ENCODE results near the gene CTAG2. TPM values are rescaled to one million over a fixed set of nuclear protein-coding genes. Genes with fewer than 3 reads are reported as not detected.
"Not testable (repeated sequence)": the region's sequence is repeated elsewhere in the genome, so short reads cannot be mapped to it uniquely, and the experiment has no call there.

CTAG2 gene
- polyA plus RNA-seq, 4 donors = not detected

GRCh38 chrX:154649503-154650220 is 3.7 kb downstream of the CTAG2 start:
- no peak for DNase-seq (ENCODE audit: low read depth in 4 of 4, low spot score in 3 of 4)

- no peak for DNase-seq (ENCODE audit: low read depth in 4 of 4, low spot score in 3 of 4)
Observed at GRCh38 chrX:154648931-154649330, 4.4 kb downstream of the CTAG2 start.

- not testable (repeated sequence) for DNase-seq (ENCODE audit: low read depth in 4 of 4, low spot score in 3 of 4)
Observed at GRCh38 chrX:154645745-154646378, 7.5 kb downstream of the CTAG2 start.

GRCh38 chrX:154643708-154644107 is 9.7 kb downstream of the CTAG2 start:
- not testable (repeated sequence) for DNase-seq (ENCODE audit: low read depth in 4 of 4, low spot score in 3 of 4)

GRCh38 chrX:154641740-154642139 is 11.6 kb downstream of the CTAG2 start:
- not testable (repeated sequence) for DNase-seq (ENCODE audit: low read depth in 4 of 4, low spot score in 3 of 4)

GRCh38 chrX:154633661-154634060 is 19.7 kb downstream of the CTAG2 start:
- not testable (repeated sequence) for DNase-seq (ENCODE audit: low read depth in 4 of 4, low spot score in 3 of 4)

GRCh38 chrX:154630949-154631348 is 22.4 kb downstream of the CTAG2 start:
- DNase-seq (ENCODE audit: low read depth in 4 of 4, low spot score in 3 of 4) = not testable (repeated sequence)

- DNase-seq (ENCODE audit: low read depth in 4 of 4, low spot score in 3 of 4) = not testable (repeated sequence)
Observed at GRCh38 chrX:154628960-154629359, 24.4 kb downstream of the CTAG2 start.

GRCh38 chrX:154620767-154621414 is 32.5 kb downstream of the CTAG2 start:
- not testable (repeated sequence) for DNase-seq (ENCODE audit: low read depth in 4 of 4, low spot score in 3 of 4)

- DNase-seq (ENCODE audit: low read depth in 4 of 4, low spot score in 3 of 4) = not testable (repeated sequence)
Observed at GRCh38 chrX:154619182-154619581, 34.2 kb downstream of the CTAG2 start, which contains the start of gene CTAG1B. Gene CTAG1B, minus strand, starts transcription at chrX:154619282. Its CDS starts 64 bp downstream, at chrX:154619218.

GRCh38 chrX:154613586-154613985 is 39.8 kb downstream of the CTAG2 start:
- DNase-seq (ENCODE audit: low read depth in 4 of 4, low spot score in 3 of 4) = not testable (repeated sequence)

GRCh38 chrX:154611146-154611545 is 42.2 kb downstream of the CTAG2 start:
- DNase-seq (ENCODE audit: low read depth in 4 of 4, low spot score in 3 of 4) = not testable (repeated sequence)

GRCh38 chrX:154608823-154609222 is 44.6 kb downstream of the CTAG2 start:
- DNase-seq (ENCODE audit: low read depth in 4 of 4, low spot score in 3 of 4) = not testable (repeated sequence)

- DNase-seq (ENCODE audit: low read depth in 4 of 4, low spot score in 3 of 4) = not testable (repeated sequence)
Observed at GRCh38 chrX:154607976-154608375, 45.4 kb downstream of the CTAG2 start.

GRCh38 chrX:154607370-154607769 is 46.0 kb downstream of the CTAG2 start:
- DNase-seq (ENCODE audit: low read depth in 4 of 4, low spot score in 3 of 4) = no peak

GRCh38 chrX:154605566-154605965 is 47.8 kb downstream of the CTAG2 start:
- DNase-seq (ENCODE audit: low read depth in 4 of 4, low spot score in 3 of 4) = no peak

GRCh38 chrX:154603438-154604430 is 49.6 kb downstream of the CTAG2 start:
- DNase-seq (ENCODE audit: low read depth in 4 of 4, low spot score in 3 of 4) = no peak

GRCh38 chrX:154602766-154603437 is 50.5 kb downstream of the CTAG2 start:
- no peak for DNase-seq (ENCODE audit: low read depth in 4 of 4, low spot score in 3 of 4)

- no peak for DNase-seq (ENCODE audit: low read depth in 4 of 4, low spot score in 3 of 4)
Observed at GRCh38 chrX:154602226-154602625, 51.2 kb downstream of the CTAG2 start.

All from left renal pelvis (tissue), 4 donors.